ENCODE results near the gene SUMF1. TPM values are rescaled to one million over a fixed set of nuclear protein-coding genes. Genes with fewer than 3 reads are reported as not detected.

Gene SUMF1
- total RNA-seq, 1 donor: 94.5 TPM

GRCh38 chr3:4356546-4357410 lies 110.3 kb downstream of the SUMF1 start:
- H3K27ac ChIP-seq (ENCODE audit: low read depth, low read length): no peak overlapping the region
- H3K9me3 ChIP-seq (ENCODE audit: low read depth, low read length): no peaks in the 10 kb centered on the region
- TF ChIP-seq CTCF (IDR thresholded peaks at IDR 0.05; ENCODE audit: extremely low read depth, low read depth, low read length): no peak
- no peaks in the 10 kb centered on the region for H3K36me3 ChIP-seq (ENCODE audit: insufficient read depth, low read length)
- H4K20me1 ChIP-seq (ENCODE audit: insufficient read depth, low read length): no peaks in the 10 kb centered on the region
- H3K27me3 ChIP-seq (ENCODE audit: insufficient read depth, low read length): no peaks in the 10 kb centered on the region
- no peak overlapping the region for H2AFZ ChIP-seq (ENCODE audit: low read length)
- no peak overlapping the region for H3K4me2 ChIP-seq (ENCODE audit: insufficient read depth, low read length)
- H3K79me2 ChIP-seq (ENCODE audit: insufficient read depth, low read length): no peaks in the 10 kb centered on the region
- no peak overlapping the region for H3K4me3 ChIP-seq (ENCODE audit: insufficient read depth, low read length)
- H3K4me1 ChIP-seq (ENCODE audit: insufficient read depth, low read length): peaks cover under 1% of the 10 kb centered on the region
- peak; percentile 2 for DNase-seq (ENCODE audit: insufficient read length, low spot score, missing footprints)

GRCh38 chr3:4356220-4356540 lies 110.9 kb downstream of the SUMF1 start:
- Histone ChIP-seq H3K27me3 (ENCODE audit: insufficient read depth, low read length) (no peaks in the 10 kb centered on the region), H3K4me2 (ENCODE audit: insufficient read depth, low read length) (no peak overlapping the region), H3K4me3 (ENCODE audit: insufficient read depth, low read length) (no peak overlapping the region), H3K4me1 (ENCODE audit: insufficient read depth, low read length) (peaks cover 7% of the 10 kb centered on the region), H2AFZ (ENCODE audit: low read length) (no peak overlapping the region), H3K27ac (ENCODE audit: low read depth, low read length) (no peak overlapping the region), H3K9me3 (ENCODE audit: low read depth, low read length) (no peaks in the 10 kb centered on the region), H3K79me2 (ENCODE audit: insufficient read depth, low read length) (no peaks in the 10 kb centered on the region), H3K36me3 (ENCODE audit: insufficient read depth, low read length) (no peaks in the 10 kb centered on the region), H4K20me1 (ENCODE audit: insufficient read depth, low read length) (no peaks in the 10 kb centered on the region)
- no peak for DNase-seq (ENCODE audit: insufficient read length, low spot score, missing footprints)
- TF ChIP-seq CTCF (IDR thresholded peaks at IDR 0.05; ENCODE audit: extremely low read depth, low read depth, low read length): no peak

- Histone ChIP-seq H3K4me3 (ENCODE audit: insufficient read depth, low read length) (no peak overlapping the region), H3K27ac (ENCODE audit: low read depth, low read length) (no peak overlapping the region), H3K36me3 (ENCODE audit: insufficient read depth, low read length) (no peaks in the 10 kb centered on the region), H3K27me3 (ENCODE audit: insufficient read depth, low read length) (no peaks in the 10 kb centered on the region), H3K9me3 (ENCODE audit: low read depth, low read length) (no peaks in the 10 kb centered on the region), H4K20me1 (ENCODE audit: insufficient read depth, low read length) (no peaks in the 10 kb centered on the region), H3K4me1 (ENCODE audit: insufficient read depth, low read length) (peaks cover 9% of the 10 kb centered on the region), H3K4me2 (ENCODE audit: insufficient read depth, low read length) (no peak overlapping the region), H3K79me2 (ENCODE audit: insufficient read depth, low read length) (no peaks in the 10 kb centered on the region), H2AFZ (ENCODE audit: low read length) (no peak overlapping the region)
- DNase-seq (ENCODE audit: insufficient read length, low spot score, missing footprints): peak; percentile 13
- TF ChIP-seq CTCF (IDR thresholded peaks at IDR 0.05; ENCODE audit: extremely low read depth, low read depth, low read length): no peak
Measured at GRCh38 chr3:4355401-4356219, 111.5 kb downstream of the SUMF1 start.

- H3K27ac ChIP-seq (ENCODE audit: low read depth, low read length): no peak overlapping the region
- no peaks in the 10 kb centered on the region for H3K36me3 ChIP-seq (ENCODE audit: insufficient read depth, low read length)
- no peak overlapping the region for H3K4me3 ChIP-seq (ENCODE audit: insufficient read depth, low read length)
- no peaks in the 10 kb centered on the region for H4K20me1 ChIP-seq (ENCODE audit: insufficient read depth, low read length)
- no peak overlapping the region for H2AFZ ChIP-seq (ENCODE audit: low read length)
- peaks cover 9% of the 10 kb centered on the region for H3K4me1 ChIP-seq (ENCODE audit: insufficient read depth, low read length)
- H3K79me2 ChIP-seq (ENCODE audit: insufficient read depth, low read length): no peaks in the 10 kb centered on the region
- peak overlapping the region; percentile 72 for H3K4me2 ChIP-seq (ENCODE audit: insufficient read depth, low read length)
- H3K27me3 ChIP-seq (ENCODE audit: insufficient read depth, low read length): no peaks in the 10 kb centered on the region
- no peaks in the 10 kb centered on the region for H3K9me3 ChIP-seq (ENCODE audit: low read depth, low read length)
- TF ChIP-seq CTCF (IDR thresholded peaks at IDR 0.05; ENCODE audit: extremely low read depth, low read depth, low read length): no peak
- DNase-seq (ENCODE audit: insufficient read length, low spot score, missing footprints): peak; percentile 9
Measured at GRCh38 chr3:4351872-4352271, 115.2 kb downstream of the SUMF1 start.
